NCI-H1417 (cell line): Measurements from ENCODE around the gene CD82.
"Not testable (repeated sequence)": the region's sequence is repeated elsewhere in the genome, so short reads cannot be mapped to it uniquely, and the experiment has no call there.

ENCODE experiments used
- DNase-seq, 3 experiments: peaks; one replicate each; lab custom pipeline; 2025; lab: John Stamatoyannopoulos, UW

Gene CD82

GRCh38 chr11:44559940-44560300 lies 5.5 kb upstream of the CD82 start:
- DNase-seq: not testable (repeated sequence)

GRCh38 chr11:44561275-44561805 lies 4.1 kb upstream of the CD82 start:
- DNase-seq: no peak

- DNase-seq: no peak
Measured at GRCh38 chr11:44561964-44562734, 3.3 kb upstream of the CD82 start.

- DNase-seq: no peak
Measured at GRCh38 chr11:44562845-44563460, 2.5 kb upstream of the CD82 start.

- DNase-seq: no peak
Measured at GRCh38 chr11:44563711-44564110, 1.8 kb upstream of the CD82 start.

GRCh38 chr11:44564166-44564565 lies 1.3 kb upstream of the CD82 start:
- peak in 2 of 3 experiments; percentile 76 to 83 for DNase-seq

GRCh38 chr11:44564670-44565210 lies 723 bp upstream of the CD82 start:
- peak in 2 of 3 experiments; percentile 78 to 85 for DNase-seq

GRCh38 chr11:44565953-44566949 lies 788 bp downstream of the CD82 start:
- peak in 2 of 3 experiments; percentile 43 to 79 for DNase-seq

GRCh38 chr11:44566952-44567875 lies 1.8 kb downstream of the CD82 start:
- DNase-seq: no peak

- DNase-seq: no peak
Measured at GRCh38 chr11:44567876-44568256, 2.4 kb downstream of the CD82 start.

GRCh38 chr11:44568331-44568657 lies 2.8 kb downstream of the CD82 start:
- no peak for DNase-seq

GRCh38 chr11:44568658-44569473 lies 3.4 kb downstream of the CD82 start:
- no peak for DNase-seq

- no peak for DNase-seq
Measured at GRCh38 chr11:44570411-44571155, 5.1 kb downstream of the CD82 start.

- DNase-seq: no peak
Measured at GRCh38 chr11:44571871-44572270, 6.4 kb downstream of the CD82 start.

- no peak for DNase-seq
Measured at GRCh38 chr11:44572436-44572835, 7.0 kb downstream of the CD82 start.

GRCh38 chr11:44572884-44573283 lies 7.4 kb downstream of the CD82 start:
- DNase-seq: no peak

GRCh38 chr11:44573333-44573732 lies 7.9 kb downstream of the CD82 start:
- DNase-seq: no peak

- no peak for DNase-seq
Measured at GRCh38 chr11:44574610-44575287, 9.3 kb downstream of the CD82 start.

GRCh38 chr11:44575288-44575672 lies 9.8 kb downstream of the CD82 start:
- no peak for DNase-seq
